GM18909 (cell line): ENCODE data around the gene GMNN.
"Not testable (repeated sequence)": the region's sequence is repeated elsewhere in the genome, so short reads cannot be mapped to it uniquely, and the experiment has no call there.

Source experiments
- ATAC-seq: cut with Tn5 transposase; IDR thresholded peaks from one replicate; pipeline ENCODE4 v1.9.1; 2021; ENCODE audit warnings: mild to moderate bottlenecking; ENCODE audit not compliant: unreplicated experiment, poor library complexity

GMNN gene

GRCh38 chr6:24761193-24761835 lies 13.4 kb upstream of the GMNN start:
- ATAC-seq: no peak

DNA sequence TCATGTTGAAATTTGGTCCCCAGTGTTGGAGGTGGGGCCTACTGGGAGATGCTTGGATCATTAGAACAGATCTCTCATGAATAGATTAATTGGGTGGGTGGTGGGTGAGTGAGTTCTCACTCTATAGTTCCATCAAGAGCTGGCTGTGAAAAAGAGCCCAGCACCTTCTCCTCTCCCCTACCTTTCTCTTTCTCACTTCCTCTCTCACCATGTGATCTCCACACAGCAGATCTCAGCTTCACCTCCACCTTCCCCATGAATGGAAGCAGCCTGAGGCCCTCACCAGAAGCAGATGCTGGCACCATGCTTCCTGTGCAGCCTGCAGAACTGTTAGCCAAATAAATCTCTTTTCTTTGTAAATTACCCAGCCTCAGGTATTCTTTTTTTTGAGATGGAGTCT lies 12.9 kb upstream of the GMNN start:
- ATAC-seq: no peak

GRCh38 chr6:24763578-24763977 lies 11.2 kb upstream of the GMNN start:
- ATAC-seq: no peak

DNA sequence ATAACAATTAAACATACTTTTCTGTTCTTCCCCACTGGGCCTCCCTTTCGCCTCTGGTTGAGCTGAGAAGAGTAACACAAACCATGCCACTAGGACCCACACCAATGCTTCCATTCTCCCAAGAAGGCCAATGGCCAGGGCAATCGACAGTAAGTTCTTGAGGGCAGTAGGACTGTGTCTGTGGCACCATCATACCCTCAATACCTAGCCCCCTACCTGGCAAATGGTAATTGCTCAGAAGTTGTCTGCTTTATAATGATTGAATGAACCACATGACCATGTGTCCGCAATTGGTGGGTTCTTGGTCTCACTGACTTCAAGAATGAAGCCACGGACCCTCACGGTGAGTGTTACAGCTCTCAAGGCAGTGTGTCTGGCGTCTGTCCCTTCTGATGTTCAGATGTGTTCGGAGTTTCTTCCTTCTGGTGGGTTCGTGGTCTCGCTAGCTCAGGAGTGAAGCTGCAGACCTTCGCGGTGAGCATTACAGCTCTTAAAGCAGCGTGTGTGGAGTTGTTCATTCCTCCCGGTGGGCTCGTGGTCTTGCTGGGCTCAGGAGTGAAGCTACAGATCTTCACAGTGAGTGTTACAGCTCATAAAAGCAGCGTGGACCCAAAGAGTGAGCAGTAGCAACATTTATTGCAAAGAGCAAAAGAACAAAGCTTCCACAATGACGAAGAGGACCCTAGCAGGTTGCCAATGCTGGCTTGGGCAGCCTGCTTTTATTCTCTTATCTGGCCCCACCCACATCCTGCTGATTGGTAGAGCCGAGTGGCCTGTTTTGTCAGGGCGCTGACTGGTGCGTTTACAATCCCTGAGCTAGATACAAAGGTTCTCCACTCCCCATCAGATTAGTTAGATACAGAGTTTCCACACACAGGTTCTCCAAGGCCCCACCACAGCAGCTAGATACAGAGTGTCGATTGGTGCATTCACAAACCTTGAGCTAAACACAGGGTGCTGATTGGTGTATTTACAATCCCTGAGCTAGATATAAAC lies 9.6 kb upstream of the GMNN start:
- ATAC-seq: not testable (repeated sequence)

- not testable (repeated sequence) for ATAC-seq
These were observed 8.8 kb upstream of the GMNN start for GRCh38 chr6:24765968-24766367.

GRCh38 chr6:24766680-24767462 lies 7.9 kb upstream of the GMNN start:
- ATAC-seq: peak; percentile 52

- ATAC-seq: no peak
These were observed 6.4 kb upstream of the GMNN start for GRCh38 chr6:24768361-24768760.

- ATAC-seq: peak; percentile 12
These were observed 852 bp downstream of the GMNN start for GRCh38 chr6:24775520-24776058.

DNA sequence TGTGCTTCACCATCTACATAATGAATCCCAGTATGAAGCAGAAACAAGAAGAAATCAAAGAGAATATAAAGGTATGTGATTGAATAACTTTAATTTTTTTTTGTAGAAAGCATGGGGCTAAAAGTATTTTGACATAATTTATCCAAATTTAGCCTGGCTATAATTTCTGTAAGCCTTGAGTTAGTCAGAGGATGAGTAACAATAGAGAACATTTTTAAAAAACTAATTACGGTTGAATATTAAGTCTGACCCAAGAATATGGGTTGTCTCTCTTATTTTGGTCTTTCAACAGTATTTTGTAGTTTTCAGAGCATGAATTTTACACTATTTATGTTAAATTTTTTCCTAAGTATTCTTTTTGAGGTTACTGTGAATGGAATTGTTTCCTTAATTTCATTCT lies 2.5 kb downstream of the GMNN start:
- no peak for ATAC-seq

GRCh38 chr6:24778121-24778520 lies 3.4 kb downstream of the GMNN start:
- ATAC-seq: no peak

- no peak for ATAC-seq
These were observed 4.1 kb downstream of the GMNN start for GRCh38 chr6:24778878-24779277.

DNA sequence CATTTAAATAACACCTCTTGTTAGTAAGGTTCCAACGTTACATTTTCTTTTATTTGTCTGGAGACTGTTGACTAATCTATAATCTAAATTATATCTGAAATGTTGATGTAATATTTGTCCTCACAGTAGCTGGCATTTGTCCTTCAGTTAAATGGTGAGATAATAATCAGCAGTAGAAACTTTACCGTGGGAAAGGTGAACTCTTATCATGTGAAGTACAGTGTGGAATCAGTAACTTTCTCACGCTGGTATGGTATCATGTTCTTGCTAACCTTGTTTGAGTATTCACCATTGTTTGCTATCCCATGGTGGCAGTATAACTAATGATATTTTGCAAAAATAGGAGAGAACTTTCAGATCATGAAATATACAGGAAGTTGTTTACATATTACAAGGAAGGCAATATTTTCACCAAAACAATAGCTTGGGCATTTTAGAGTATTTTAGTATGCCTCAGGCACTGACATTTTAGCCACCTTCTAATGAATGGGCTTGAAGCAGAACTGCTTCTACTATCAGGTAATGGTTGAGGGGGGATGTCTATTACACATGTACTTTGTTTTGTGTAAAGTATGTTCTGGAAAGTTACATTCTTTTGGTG lies 4.8 kb downstream of the GMNN start:
- peak; percentile 19 for ATAC-seq

DNA sequence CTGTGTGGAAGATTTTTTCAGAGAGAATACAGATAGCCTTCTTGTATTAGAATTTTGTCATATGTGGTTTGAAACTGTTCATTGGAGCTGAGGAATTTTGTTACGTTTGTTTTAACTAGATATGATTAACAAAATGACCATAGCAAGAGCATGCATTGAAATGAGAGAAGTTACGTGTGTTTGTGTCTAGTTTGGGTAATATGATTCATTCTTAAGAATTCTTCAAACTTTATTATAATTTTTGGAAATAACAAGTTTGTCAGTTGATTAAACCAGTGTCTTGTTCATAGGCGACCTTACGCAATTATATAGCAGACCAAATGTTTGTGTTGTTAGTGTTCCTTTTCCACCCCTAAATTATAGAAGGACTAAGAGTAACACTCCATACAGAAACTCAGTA lies 5.5 kb downstream of the GMNN start:
- ATAC-seq: no peak

- no peak for ATAC-seq
These were observed 13.4 kb downstream of the GMNN start for GRCh38 chr6:24788031-24788665.

- no peak for ATAC-seq
These were observed 20.4 kb downstream of the GMNN start for GRCh38 chr6:24795106-24795505.

DNA sequence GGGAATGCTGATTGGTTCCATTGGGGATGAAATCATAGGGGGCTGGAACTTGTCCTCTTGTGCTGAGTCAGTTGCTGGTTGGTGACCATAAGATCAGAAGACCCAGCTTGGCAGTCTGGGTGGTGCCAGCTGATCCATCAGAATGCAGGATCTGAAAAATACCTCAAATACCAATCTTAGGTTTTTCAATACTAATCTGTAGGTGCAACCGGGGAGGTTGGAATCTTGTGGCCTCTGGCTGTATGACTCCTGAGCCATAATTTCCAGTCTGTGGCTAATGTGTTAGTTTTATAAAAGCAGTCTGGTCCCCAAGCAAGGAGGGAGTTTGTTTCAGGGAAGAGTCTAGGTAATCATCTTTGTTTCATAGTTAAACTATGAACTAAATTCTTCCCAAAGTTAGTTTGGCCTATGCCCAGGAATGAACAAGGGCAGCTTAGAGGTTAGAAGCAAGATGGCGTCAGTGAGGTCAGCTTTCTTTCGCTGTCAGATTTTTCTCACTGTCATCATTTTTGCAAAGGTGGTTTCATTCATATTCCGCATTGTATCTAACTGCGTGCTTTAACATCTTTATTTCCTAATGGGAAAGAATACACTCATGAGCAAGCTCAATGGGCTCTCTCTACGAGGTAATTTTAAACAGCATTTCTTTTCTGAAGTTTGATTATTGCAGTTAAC lies 22.0 kb downstream of the GMNN start:
- ATAC-seq: no peak

DNA sequence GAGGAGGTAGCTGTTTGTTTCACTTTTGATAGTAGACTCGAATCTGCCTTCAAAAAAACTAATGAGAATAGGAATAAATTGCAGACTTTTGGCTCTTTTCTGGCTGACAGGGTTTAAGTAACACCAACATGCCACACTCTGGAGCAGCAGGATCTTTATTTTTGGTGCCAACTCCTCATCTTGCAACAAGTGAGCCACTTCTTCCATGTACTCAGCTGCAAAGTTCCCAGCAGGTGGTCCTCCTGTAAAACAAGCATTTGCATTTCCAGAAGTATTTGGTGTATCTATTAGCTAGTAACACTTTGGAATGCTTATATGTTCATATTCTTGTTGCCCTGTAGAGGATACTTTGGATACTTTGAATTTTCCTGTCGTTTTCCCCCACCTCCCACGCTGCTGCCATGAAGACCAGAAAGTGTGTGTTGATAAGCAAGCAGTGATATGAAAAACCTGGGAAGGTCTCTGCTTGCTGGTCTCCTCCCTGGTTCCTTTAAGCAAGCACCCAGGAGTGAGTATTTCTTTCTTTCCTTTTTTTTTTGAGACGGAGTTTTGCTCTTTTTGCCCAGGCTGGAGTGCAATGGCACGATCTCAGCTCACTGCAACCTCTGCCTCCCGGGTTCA lies 23.0 kb downstream of the GMNN start:
- no peak for ATAC-seq

DNA sequence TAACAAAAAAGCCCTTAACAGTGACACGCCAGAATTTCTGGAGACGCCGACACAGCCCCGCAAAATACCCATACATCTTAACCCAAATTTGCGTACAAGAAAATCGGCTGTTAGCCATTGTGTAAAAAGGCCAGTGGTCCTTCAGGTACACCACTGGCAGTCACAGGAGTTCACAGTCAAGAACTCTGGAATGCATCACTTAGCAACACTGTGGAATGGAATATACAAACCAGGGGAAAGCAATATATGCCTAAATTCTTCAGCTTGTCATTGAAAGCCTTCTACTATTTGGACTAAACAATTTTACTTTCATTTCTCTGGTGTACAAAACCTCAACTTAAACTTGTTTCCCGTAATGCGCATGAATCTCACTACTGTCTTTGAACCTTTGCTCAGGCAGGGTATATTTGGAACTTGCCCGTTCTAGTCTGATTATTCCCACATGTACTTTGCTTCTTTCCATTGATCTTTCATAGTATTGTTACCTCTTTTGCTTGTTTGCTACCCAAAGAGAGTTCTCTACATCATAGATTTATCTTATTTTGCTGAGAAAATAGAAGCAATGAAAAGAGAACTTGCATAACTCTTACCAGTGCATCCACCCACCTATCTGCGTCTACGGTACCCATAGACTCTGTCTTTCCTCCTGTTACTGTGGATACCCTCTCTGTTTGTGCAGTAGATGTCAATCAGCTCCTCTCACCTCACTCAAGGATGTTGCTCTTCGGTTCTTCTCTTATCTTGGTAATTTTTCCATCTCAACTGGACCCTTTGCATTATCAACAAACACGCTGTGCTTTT lies 24.2 kb downstream of the GMNN start, which contains the start of gene ARMH2:
ARMH2 (minus strand) TSS at position 178 of the 801 bp plus-strand sequence; CDS start at position 118, 60 bp downstream.
- ATAC-seq: no peak
